HepG2 (cell line): ENCODE data around the gene CLDN10.

Source experiments
- ADNP ChIP-seq: sonication (generic); formaldehyde crosslinking; IDR thresholded peaks from 2 replicates; pipeline ENCODE4 v1.4.0; 2020; ENCODE audit warnings: missing genetic modification reagents
- CTCF ChIP-seq: sonication (generic); formaldehyde crosslinking; IDR thresholded peaks from 2 replicates; pipeline ENCODE4 v1.5.0; 2020; ENCODE audit warnings: mild to moderate bottlenecking, missing genetic modification reagents, moderate library complexity
- EZH2 ChIP-seq: conservative IDR thresholded peaks from 2 replicates; pipeline ENCODE4 v1.6.1; 2012; ENCODE audit warnings: mild to moderate bottlenecking, low read depth, low read length, moderate library complexity
- FOXM1 ChIP-seq: sonication (generic); formaldehyde crosslinking; IDR thresholded peaks from 2 replicates; pipeline ENCODE4 v1.5.0; 2020; ENCODE audit warnings: missing genetic modification reagents
- GATAD1 ChIP-seq: IDR thresholded peaks from 2 replicates; pipeline ENCODE4 v1.6.1; 2016; ENCODE audit warnings: missing genetic modification reagents, missing compliant biosample characterization
- HCFC1 ChIP-seq: fragments of 150-350 bp; IDR thresholded peaks from 2 replicates; pipeline ENCODE4 v1.6.1; 2014; ENCODE audit warnings: low read depth, low read length
- KDM1A ChIP-seq: IDR thresholded peaks from 2 replicates; pipeline ENCODE4 v1.6.1; 2016; ENCODE audit warnings: missing compliant biosample characterization
- KMT2A ChIP-seq: sonication (generic); formaldehyde crosslinking; IDR thresholded peaks from 2 replicates; pipeline ENCODE4 v1.4.0; 2020; ENCODE audit warnings: missing genetic modification reagents
- MTA1 ChIP-seq: sonication (generic); formaldehyde crosslinking; IDR thresholded peaks from 2 replicates; pipeline ENCODE4 v1.4.0; 2020; ENCODE audit warnings: missing genetic modification reagents, mild to moderate bottlenecking, borderline replicate concordance
- POLR2AphosphoS5 ChIP-seq: IDR thresholded peaks from 2 replicates; pipeline ENCODE4 v1.6.1; 2012; ENCODE audit warnings: low read depth, low read length
- SIN3A ChIP-seq: IDR thresholded peaks from 2 replicates; pipeline ENCODE4 v1.6.1; 2011; ENCODE audit warnings: low read depth, mild to moderate bottlenecking, control low read depth, low read length, borderline replicate concordance
- SP1 ChIP-seq, 2 experiments: fragments of 450-650 bp in 1 of 2; sonication (generic) in 1 of 2; formaldehyde crosslinking in 1 of 2; IDR thresholded peaks; 2 replicates each; pipeline versions ENCODE4 v1.4.0 to v1.6.1; 2016 to 2020; ENCODE audit warnings: missing genetic modification reagents in 1 of 2
- ZNF280B ChIP-seq: sonication (generic); formaldehyde crosslinking; IDR thresholded peaks from 2 replicates; pipeline ENCODE4 v1.5.0; 2020; ENCODE audit warnings: missing genetic modification reagents, mild to moderate bottlenecking, borderline replicate concordance

DNA sequence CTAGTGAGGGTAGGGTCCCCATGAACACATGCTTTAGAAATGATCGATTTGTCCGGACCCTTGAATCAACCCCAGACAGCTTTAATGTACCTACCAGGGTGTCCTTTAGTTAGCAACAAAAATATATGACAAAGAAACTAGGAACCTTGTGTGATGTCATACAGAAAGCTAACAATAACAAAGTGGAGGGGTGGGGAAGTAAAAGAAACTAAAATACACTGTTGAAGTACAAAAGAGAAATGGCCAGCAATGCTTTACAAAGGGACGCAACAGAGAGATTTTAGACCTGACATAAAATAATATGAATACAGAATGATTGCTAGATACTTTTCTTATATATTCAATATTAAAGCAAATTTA lies 52.0 kb downstream of the CLDN10 start:
- TF ChIP-seq EZH2 (no peak), POLR2AphosphoS5 (no peak), HCFC1 (no peak), FOXM1 (CRISPR knock-in tag) (no peak), ZNF280B (CRISPR knock-in tag) (no peak), GATAD1 (no peak), KDM1A (CRISPR knock-in tag) (no peak), CTCF (CRISPR knock-in tag) (no peak), SP1 (IDR thresholded peaks at IDR 0.05) (no peak), SP1 (CRISPR knock-in tag; IDR thresholded peaks at IDR 0.05) (no peak), SIN3A (no peak), KMT2A (no peak), ADNP (CRISPR knock-in tag) (no peak), MTA1 (no peak)
